GM21529 (cell line): ENCODE results near the gene VIL1.
A peak's percentile ranks its signal among the peaks of the same experiment; 100 is the strongest.

Source experiments
- ATAC-seq: cut with Tn5 transposase; IDR thresholded peaks from one replicate; pipeline ENCODE4 v1.9.1; 2021; ENCODE audit not compliant: unreplicated experiment

VIL1 gene

GRCh38 chr2:218394298-218395089, 24.4 kb upstream of the VIL1 start:
- ATAC-seq: no peak

GRCh38 chr2:218395090-218395444, 23.9 kb upstream of the VIL1 start:
- no peak for ATAC-seq

GRCh38 chr2:218395456-218395825, 23.5 kb upstream of the VIL1 start:
- ATAC-seq: no peak

GRCh38 chr2:218395826-218396687, 22.9 kb upstream of the VIL1 start:
- peak; percentile 53 for ATAC-seq

- ATAC-seq: no peak
Observed at GRCh38 chr2:218396688-218397462, 22.0 kb upstream of the VIL1 start.

GRCh38 chr2:218397463-218397819, 21.5 kb upstream of the VIL1 start:
- ATAC-seq: no peak

- ATAC-seq: peak; percentile 28
Observed at GRCh38 chr2:218397820-218398436, 21.0 kb upstream of the VIL1 start.

- peak; percentile 22 for ATAC-seq
Observed at GRCh38 chr2:218398437-218399390, 20.2 kb upstream of the VIL1 start.

- ATAC-seq: peak; percentile 34
Observed at GRCh38 chr2:218399391-218400166, 19.3 kb upstream of the VIL1 start, which contains the start of gene CTDSP1. TSS of gene CTDSP1 (plus strand) at chr2:218399868. CDS start at chr2:218400091, 223 bp downstream.

GRCh38 chr2:218400167-218400929, 18.6 kb upstream of the VIL1 start:
- no peak for ATAC-seq

- no peak for ATAC-seq
Observed at GRCh38 chr2:218400930-218401881, 17.7 kb upstream of the VIL1 start.

GRCh38 chr2:218401890-218402289, 17.0 kb upstream of the VIL1 start:
- ATAC-seq: no peak

GRCh38 chr2:218402491-218402901, 16.4 kb upstream of the VIL1 start:
- no peak for ATAC-seq

GRCh38 chr2:218402911-218403411, 16.0 kb upstream of the VIL1 start:
- ATAC-seq: no peak

GRCh38 chr2:218403810-218404209, 15.1 kb upstream of the VIL1 start:
- no peak for ATAC-seq

GRCh38 chr2:218404351-218405085, 14.4 kb upstream of the VIL1 start:
- no peak for ATAC-seq
